Measurements from ENCODE around the gene FAM8A1. TPM values are rescaled to one million over a fixed set of nuclear protein-coding genes. Genes with fewer than 3 reads are reported as not detected.

FAM8A1 gene
- total RNA-seq, 1 donor from 2014 or later: 18.8 TPM

DNA sequence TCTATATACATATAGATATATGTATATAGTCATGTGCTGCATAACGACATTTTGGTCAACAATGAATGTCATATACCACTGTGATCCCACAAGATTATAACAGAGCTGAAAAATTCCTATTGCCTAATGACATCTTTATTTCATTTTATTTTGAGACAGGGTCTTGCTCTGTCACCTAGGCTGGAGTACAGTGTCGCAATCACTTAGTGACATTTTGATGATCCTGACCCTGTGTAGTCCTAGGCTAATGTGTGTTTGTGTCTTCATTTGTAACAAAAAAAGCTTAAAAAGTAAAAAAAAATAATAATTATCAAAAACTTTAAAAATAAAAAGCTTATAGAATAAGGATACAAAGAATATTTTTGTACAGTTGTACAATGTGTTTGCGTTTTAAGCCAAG is 4.0 kb upstream of the FAM8A1 start:
- ATAC-seq (no peak), DNase-seq (no peak)
- intact Hi-C loops (cut with micrococcal nuclease): loop anchor here (10.0 kb wide), 1 partner anchor 199 kb away; no protein-coding TSS in a partner anchor

DNA sequence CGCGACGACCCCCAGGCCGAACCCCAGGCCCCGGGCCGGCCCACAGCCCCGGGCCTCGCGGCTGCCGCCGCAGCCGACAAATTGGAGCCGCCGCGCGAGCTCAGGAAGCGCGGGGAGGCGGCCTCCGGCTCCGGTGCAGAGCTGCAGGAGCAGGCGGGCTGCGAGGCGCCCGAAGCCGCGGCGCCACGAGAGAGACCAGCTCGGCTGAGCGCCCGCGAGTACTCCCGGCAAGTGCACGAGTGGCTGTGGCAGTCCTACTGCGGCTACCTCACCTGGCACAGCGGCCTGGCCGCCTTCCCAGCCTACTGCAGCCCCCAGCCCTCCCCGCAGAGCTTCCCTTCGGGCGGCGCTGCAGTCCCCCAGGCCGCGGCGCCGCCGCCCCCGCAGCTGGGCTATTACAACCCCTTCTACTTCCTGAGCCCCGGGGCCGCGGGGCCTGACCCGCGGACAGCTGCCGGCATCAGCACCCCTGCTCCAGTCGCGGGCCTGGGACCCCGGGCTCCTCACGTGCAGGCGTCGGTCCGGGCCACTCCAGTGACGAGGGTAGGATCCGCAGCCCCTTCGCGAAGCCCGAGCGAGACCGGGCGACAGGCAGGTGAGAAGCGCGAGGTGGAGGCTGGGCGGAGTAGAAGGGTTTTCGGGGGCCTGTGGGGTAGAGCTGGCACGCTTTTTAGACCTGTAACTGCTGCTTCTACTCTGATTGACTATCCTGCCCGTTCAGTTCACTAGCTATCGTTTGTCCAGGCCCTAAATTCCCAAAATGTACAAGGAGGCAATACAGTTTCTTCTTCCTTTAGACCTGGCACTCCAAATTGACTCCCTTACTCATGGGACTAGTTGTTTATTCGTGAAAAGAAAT is 654 bp downstream of the FAM8A1 start:
- ATAC-seq (peak; percentile 70), DNase-seq (peak; percentile 73)
- intact Hi-C loops (cut with micrococcal nuclease): no loop called here

DNA sequence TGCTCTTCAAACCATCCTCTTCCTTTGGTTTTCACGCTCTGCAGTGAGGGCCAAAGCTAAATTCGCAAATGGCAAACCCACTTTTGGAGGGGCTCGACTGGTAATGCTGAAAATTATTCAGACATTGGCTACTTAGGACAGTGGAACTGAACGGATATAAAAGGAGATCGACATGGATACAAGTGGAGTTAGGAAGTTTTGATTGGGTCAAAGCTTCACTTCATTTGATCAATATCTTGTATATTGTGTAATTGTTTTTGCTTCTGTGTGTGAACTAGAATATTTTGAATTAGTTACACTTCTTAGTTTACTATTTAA is 1.2 kb downstream of the FAM8A1 start:
- no peak for ATAC-seq
- intact Hi-C loops (cut with micrococcal nuclease): no loop called here
- DNase-seq: no peak

DNA sequence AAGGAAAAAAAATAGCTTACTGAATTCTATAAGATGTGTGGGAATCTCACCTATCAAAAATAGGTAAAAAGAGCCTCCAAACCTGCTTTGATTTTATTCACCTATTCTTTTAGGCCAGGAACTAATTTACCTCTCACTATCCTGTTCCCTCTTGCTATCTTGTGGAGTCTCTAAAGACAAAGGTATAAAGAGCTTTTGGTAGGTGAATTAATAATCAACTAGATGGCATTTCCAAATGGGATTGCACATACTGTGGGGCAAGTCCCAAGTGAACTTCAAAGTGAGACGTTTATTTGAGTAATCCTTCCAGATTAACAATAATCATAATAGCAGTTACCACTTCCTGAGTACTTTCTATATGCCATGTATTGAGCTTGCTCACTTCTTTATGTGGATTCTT is 2.8 kb downstream of the FAM8A1 start:
- intact Hi-C loops (cut with micrococcal nuclease): no loop called here
- no peak for DNase-seq
- ATAC-seq: no peak

DNA sequence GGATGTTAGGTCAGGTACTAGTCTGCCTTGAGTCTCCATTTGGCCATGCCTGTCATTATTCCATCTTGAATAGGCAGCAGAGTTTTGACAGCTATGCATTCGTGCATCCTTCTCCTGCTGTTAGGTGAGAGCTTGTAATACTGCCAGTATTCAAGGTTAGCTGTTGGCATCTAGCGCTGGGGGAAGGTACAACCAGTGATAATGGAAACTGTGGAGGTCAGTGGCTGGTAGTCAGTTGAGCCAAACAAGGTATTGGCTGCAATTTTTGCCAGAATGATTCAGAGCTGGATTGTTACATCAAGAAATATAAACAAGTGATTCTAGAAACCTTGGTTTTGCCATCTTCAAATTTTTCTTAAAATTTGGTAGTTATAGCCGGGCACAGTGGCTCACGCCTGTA is 6.5 kb downstream of the FAM8A1 start:
- DNase-seq (no peak), ATAC-seq (no peak)
- intact Hi-C loops (cut with micrococcal nuclease): no loop called here

DNA sequence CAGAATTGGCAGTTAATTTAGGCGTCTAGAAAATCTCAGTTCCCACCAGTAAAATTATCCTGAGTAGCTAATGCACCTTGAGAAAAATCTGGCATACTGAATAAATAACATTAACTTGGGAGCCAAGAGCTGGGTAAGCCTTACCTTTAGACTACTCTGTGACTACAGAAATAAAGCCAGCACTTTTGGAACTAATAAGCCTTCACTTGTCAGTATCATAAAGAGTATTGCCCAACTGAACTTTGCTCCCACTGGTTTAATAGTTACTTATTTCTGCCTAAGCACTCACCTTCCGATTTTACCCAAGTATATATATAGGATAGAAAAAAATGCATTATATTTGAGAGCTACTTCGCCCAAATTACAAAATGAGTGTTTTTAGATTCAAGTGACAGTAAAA is 10.7 kb downstream of the FAM8A1 start:
- intact Hi-C loops (cut with micrococcal nuclease): no loop called here
- ATAC-seq (no peak), DNase-seq (no peak)

DNA sequence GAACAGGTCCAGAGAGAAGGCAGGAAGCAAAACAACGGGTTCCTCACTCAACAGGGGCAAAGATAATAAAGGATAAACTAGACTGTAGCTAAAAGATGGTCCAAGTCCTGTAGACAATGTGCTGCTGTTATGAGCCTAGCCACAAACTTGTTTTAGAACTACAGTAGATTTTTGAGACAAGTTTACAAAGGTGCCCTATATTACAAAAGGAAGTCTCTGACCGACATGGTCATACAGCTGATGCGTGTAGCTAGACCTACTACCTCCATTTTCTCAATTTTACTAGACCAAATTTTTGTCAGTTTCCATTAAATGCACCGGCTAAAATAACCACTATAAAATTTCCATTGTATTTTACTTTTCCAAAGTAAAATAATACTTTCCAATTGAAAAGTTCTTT is 11.9 kb downstream of the FAM8A1 start:
- DNase-seq (no peak), ATAC-seq (no peak)
- intact Hi-C loops (cut with micrococcal nuclease): no loop called here

DNA sequence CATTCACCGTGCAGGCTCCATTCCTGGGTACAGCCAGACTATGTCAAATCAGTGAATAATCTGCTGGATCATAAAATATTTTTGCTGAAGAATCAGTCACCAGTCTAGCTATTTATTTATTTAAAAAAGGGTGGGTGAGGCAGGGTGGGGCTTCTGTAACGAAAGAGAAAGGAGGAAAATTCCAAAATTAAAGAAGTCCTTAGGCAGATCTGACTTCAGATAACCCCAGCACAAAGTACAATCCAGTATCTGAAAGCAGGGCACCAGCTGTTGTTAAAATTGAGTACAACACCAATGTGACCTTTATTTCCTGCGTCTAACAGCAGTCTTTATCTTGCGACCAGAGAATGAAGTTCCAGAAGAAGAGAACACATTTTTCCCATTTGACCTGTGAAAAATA is 15.7 kb downstream of the FAM8A1 start:
- DNase-seq (no peak), ATAC-seq (no peak)
- intact Hi-C loops (cut with micrococcal nuclease): no loop called here

DNA sequence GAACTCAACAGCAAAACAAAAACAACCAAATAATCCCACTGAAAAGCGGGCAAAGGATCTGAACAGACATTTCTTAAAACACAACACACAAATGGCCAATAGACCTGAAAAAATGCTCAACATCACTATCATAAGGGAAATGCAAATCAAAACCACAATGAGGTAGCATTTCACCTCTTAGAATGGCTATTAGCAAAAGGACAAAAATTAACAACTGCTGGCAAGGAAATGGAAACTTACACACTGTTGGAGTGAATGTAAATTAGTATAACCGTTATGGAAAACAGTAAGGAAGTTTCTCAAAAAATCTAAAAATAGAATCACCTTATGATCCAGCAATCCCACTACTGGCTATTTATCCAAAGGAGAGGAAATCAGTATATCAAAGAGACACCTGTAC is 20.9 kb downstream of the FAM8A1 start:
- intact Hi-C loops (cut with micrococcal nuclease): no loop called here
- ATAC-seq (no peak), DNase-seq (no peak)

DNA sequence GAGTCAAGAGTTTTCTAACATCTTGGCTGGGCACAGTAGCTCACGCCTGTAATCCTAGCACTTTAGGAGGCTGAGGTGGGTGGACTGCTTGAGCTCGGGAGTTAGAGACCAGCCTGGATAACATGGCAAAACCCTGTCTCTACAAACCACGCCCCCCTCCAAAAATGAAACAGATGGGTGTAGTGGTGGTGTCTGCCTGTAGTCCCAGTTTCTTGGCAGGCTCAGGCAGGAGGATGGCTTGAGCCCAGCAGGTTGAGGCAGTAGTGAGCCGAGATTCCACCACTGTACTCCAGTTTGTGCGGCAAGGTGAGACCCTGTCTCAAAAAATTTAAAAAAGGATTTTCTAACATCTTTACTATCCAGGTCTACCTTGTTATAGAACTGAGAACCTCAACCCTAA is 22.0 kb downstream of the FAM8A1 start:
- peak; percentile 69 for ATAC-seq
- peak; percentile 48 for DNase-seq
- intact Hi-C loops (cut with micrococcal nuclease): no loop called here

DNA sequence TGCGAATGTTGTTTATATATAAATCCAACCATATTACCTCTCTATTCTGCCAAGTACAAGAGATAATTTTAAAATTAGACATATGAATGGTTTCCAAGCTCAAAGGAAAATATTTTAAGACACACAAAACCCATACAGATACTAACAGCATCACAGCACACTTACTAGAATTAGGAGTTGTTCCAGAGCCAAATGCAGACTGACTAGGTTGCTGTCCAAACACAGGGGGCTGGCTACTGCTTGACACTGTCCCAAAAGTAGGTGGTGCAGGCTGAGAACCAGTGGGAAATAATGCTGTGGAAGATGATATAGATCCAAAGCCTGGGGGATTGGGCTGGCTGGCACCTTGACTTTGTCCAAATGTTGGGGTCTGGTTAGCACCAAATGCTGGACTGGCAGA is 24.3 kb downstream of the FAM8A1 start:
- DNase-seq (no peak), ATAC-seq (peak; percentile 88)
- intact Hi-C loops (cut with micrococcal nuclease): no loop called here

DNA sequence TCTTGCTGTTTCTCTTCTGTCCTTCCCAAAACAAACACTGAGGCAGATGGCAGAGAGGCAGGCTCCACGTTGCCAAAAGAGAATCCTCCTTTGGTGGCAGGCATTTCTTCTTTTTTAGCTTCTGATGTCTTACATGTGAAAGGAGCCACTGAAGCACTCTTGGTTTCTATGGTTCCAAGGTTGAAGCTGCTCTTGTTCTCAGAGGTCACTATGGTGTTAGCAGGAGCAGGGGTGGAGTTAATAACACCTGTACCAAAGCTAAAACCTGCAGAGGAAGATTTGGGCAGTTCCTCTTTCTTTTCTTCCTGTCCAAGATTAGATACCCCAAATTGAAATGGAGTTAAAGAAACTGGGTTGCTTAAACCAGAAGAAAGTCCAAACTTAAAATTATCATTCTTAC is 28.8 kb downstream of the FAM8A1 start:
- intact Hi-C loops (cut with micrococcal nuclease): no loop called here
- ATAC-seq (no peak), DNase-seq (no peak)

DNA sequence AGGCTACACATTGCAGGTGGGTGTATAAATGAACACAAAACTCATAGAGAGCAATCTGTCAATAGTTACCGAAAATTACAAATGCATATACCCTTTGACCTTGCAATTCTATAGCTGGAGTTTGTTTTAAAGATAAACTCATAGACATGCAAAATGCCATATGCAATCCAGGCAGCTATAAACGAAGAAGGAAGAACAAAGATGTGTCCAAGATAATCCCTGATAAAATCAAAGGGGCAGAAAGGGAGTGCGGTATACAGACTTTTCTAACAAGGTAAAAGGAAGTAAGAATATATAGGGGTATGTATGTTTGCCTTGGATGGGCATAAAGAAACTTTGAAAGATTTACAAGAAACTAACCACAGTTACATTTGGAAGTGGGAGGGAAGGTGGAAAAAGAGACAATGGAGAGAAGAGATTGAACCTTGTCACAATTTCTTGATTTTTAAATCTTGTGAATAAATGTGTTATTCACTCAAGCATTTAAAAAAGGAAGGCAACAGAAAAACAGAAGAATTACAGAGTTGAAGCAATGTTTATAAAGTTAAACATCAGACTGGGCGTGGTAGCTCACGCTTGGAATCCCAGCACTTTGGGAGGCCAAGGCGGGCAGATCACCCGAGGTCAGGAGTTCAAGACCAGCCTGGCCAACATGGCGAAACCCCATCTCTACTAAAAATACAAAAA is 29.9 kb downstream of the FAM8A1 start:
- ATAC-seq (no peak), DNase-seq (no peak)
- intact Hi-C loops (cut with micrococcal nuclease): no loop called here

DNA sequence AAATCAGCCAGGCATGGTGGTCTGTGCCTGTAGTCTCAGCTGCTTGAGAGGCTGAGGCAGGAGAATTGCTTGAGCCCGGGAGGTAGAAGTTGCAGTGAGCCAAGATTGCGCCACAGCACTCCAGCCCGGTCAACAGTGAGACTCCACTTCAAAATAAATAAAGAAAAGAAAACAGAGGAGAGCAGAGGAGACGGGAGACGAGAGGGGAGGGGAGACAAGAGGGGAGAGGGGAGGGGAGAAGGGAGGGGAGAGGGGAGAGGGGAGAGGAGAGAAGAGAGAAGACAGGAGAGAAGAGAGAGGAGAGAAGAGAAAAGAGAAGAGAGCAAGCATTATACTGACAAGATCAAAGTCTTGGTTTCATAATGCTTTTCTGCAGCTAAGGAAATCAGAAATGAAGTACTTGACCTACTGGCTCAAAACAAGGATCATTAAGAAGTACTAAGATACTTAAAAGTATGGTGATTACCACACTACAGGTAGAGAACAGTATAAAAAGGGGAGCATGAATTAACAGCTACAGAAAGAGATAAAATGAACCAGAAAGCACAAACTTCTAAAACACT is 30.5 kb downstream of the FAM8A1 start:
- no peak for DNase-seq
- intact Hi-C loops (cut with micrococcal nuclease): no loop called here
- ATAC-seq: peak; percentile 32

DNA sequence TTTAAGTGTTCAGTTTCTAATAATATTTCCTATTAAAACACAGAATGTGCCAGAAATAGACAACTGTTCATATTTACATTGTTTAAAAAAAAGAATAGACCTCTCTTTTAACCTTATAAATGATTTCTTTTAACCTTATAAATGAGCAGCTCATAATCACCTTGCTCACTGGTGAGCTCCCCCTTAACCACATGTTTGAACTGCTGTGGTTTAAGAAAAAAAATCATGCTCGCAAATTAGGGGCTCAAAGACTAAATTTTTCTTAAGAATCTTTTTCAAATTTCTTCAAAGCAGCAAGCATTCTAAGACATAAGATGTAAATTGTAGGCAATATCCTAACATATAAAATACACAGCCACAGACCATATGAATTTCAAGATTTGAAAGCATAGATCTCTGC is 32.8 kb downstream of the FAM8A1 start:
- intact Hi-C loops (cut with micrococcal nuclease): no loop called here

DNA sequence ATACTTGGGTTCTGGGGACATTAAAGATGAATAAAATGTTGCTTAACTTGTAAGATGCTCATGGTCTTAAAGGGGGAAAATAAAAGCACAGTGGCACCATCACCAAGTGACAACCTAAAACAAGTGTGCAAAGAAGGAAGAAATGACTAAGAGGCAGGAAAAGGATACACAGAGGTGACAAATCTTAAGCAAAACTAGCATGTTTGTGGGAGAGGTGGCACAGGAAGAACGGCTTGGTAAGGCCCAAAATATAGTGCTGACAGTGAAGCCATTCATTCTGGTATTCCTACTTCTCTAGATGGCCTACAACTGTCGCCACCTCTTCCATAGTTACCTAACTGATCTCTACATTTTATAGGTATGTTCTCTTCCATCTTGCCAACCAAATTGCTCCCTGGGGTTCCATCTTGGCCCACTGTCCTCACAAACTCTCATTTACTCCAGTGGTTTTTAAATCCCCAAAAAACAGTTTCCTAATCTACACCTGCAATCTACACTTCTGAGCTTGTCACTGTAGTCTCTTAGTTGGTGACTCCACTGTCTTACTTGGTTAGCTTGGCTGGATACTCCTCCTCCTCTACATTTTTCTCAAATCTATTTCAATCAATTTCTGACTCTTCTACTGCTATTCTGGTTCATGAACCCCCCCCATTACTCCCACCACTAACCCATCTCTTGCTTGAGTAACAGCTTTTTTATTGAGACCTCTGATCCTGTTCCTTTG is 33.5 kb downstream of the FAM8A1 start:
- DNase-seq: no peak
- intact Hi-C loops (cut with micrococcal nuclease): no loop called here
- no peak for ATAC-seq

More for the DNA sequence above, 32.8 kb downstream of the FAM8A1 start:
- no peak for ATAC-seq
- no peak for DNase-seq

DNA sequence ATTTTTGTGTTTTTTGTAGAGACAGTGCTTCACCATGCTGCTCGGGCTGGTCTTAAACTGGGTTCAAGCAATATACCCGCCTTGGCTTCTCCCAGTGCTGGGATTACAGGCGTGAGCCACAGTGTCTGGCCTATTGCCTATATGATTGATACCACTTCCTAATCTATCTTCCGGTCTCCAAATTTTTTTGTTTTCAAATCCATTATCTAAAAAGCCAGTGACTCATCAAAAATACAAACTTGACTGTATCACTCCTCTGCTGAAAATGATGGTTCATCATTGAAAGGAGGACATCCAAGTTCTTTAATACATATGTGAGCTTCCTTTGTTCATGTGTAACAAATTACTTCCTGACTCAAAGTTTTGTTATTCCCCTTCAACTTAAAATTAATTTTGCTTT is 35.5 kb downstream of the FAM8A1 start:
- DNase-seq (no peak), ATAC-seq (no peak)
- intact Hi-C loops (cut with micrococcal nuclease): no loop called here

DNA sequence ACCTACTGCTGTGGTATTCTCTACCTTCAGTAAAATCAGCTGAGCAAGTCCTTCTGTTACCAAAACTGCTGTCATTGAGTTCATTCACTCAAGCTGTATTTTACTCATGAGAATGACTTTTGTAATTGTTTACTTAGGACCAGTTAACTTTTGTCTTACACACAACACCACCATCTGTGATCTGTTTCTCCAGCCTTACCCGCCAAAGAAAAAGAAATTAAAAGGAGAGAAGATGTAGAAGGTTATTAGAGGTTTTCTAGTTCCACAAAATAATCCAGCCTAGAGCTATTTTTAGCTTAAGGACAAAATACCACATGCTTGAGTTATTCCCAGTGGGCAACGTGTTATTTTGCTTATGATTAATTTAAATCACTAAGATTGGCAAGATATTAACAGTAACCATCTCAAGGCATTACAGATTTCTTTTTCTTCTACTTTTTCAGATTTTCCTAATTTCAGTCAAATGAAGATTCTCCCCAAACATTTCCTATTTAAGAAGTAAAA is 38.2 kb downstream of the FAM8A1 start:
- ATAC-seq (peak; percentile 20), DNase-seq (no peak)
- intact Hi-C loops (cut with micrococcal nuclease): no loop called here

DNA sequence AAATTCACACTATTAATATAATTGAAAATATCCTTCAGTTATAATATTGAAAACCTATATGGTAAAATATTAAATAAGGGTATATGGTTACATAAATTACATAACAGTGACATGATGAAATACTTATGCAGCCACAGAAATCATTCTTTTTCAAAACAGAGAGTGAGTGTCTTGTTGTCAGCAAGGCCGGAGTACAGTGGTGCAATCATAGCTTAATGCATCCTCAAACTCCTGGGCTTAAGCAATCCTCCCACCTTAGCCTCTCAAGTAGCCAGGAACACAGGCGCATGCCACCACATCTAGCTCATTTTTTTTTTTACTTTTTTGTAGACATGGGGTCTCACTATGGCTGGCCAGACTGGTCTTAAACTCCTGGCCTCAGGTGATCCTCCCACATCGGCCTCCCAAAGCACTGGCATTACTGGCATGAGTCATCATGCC is 40.4 kb downstream of the FAM8A1 start:
- intact Hi-C loops (cut with micrococcal nuclease): no loop called here
- DNase-seq (no peak), ATAC-seq (no peak)

DNA sequence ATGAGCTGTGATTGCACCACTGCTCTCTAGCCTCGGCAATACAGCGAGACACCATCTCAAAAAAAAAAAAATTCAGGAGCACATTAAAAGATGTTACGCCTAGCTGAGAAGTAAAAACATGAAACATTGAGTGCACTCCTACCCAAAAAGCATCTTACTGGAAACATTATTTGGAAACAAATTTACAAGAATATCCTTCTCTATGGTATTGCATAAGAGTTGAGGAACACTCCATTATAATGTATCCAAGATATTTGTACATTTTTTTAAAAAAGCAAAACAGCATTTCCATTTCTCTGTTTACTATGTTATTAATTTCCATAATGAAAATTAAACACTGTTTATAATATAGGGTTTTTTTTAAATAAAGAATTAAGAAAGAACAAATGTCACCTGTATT is 48.6 kb downstream of the FAM8A1 start:
- intact Hi-C loops (cut with micrococcal nuclease): no loop called here
- DNase-seq (no peak), ATAC-seq (no peak)
